DMS114 treated with DMSO at 0.1 percent for 48 hours (cell line): ENCODE data around the gene RCAN3.
"Not testable (repeated sequence)": the region's sequence is repeated elsewhere in the genome, so short reads cannot be mapped to it uniquely, and the experiment has no call there.

Source experiments
- DNase-seq: peaks from one replicate; lab custom pipeline; 2025; ENCODE audit not compliant: unreplicated experiment; lab: John Stamatoyannopoulos, UW

The RCAN3 gene

GRCh38 chr1:24548070-24548469, 45.4 kb downstream of the RCAN3 start:
- no peak for DNase-seq

DNA sequence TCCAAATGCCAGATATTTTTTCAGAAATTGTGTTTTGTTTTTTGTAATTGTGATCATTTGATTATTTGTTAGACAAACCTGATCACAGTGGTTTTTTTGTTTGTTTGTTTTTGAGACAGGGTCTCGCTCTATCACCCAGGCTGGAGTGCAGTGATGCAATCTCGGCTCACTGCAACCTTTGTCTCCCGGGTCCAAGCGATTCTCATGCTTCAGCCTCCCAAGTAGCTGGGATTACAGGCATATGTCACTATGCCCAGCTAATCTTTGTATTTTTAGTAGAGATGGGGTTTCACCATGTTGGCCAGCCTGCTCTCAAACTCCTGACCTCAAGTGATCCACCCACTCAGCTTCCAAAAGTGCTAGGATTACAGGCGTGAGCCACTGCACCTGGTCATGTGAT, 46.6 kb downstream of the RCAN3 start:
- DNase-seq, result not testable (repeated sequence)

DNA sequence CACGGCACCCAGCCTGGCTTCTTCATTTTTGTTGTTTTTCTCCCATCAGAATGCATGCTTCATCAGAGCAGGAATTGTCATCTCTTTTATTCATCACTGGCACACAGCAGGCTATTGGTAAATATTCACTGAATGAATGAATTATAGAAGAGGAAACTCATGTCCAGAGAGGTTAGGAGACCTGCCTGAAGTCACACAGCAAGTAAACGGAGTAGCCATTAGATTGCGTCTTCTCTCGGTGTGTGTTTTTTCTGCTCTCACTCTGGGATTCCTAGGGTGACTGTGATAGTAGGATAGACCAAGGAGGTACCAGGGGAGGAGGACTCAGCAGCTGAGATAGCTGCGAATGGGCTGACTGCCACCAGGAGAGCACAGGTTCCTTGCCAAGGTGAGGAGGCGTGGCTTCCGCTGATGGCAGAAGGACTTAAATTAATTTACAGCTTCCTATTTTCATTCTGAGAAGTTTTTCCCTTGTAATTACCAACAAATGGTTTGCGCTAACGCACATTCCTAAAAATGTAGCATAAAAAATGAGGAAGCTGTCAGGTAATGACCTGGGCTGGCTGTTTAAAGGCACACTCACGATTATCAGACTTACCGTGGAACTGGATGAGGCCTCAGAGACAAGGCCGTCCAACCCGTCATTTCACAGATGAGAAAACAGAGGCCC, 48.8 kb downstream of the RCAN3 start:
- no peak for DNase-seq

DNA sequence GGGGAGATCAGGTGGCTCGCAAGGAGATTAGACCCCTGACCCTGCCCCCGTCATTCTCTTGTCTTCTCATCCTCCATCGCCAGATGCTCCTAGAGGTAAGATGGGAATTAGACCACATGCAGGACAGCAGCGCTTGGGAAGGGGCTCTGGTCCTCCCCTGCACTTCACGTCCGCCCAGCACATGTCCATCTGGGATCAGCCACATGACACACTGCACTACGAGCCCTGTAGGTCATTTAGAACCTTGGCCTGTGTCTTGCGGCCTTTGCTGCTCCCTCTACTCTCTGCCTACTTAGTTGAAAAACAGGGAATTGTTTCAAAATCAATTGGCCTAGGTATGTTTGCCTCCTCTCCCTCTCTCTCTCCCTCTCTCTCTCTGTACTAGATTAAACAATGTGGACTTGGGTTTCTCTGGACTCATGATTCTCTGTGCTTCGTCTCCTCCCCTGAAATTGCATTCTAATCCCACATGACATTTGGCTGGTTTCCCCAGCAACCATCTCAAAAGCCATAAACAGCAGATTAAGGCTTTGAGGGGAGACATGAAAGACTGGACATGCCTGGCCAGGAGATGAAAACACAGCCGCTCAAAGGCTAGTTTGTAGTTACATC, 49.4 kb downstream of the RCAN3 start:
- no peak for DNase-seq

GRCh38 chr1:24553931-24554330, 51.3 kb downstream of the RCAN3 start:
- no peak for DNase-seq

- no peak for DNase-seq
Measured at GRCh38 chr1:24554714-24555113, 52.1 kb downstream of the RCAN3 start.

DNA sequence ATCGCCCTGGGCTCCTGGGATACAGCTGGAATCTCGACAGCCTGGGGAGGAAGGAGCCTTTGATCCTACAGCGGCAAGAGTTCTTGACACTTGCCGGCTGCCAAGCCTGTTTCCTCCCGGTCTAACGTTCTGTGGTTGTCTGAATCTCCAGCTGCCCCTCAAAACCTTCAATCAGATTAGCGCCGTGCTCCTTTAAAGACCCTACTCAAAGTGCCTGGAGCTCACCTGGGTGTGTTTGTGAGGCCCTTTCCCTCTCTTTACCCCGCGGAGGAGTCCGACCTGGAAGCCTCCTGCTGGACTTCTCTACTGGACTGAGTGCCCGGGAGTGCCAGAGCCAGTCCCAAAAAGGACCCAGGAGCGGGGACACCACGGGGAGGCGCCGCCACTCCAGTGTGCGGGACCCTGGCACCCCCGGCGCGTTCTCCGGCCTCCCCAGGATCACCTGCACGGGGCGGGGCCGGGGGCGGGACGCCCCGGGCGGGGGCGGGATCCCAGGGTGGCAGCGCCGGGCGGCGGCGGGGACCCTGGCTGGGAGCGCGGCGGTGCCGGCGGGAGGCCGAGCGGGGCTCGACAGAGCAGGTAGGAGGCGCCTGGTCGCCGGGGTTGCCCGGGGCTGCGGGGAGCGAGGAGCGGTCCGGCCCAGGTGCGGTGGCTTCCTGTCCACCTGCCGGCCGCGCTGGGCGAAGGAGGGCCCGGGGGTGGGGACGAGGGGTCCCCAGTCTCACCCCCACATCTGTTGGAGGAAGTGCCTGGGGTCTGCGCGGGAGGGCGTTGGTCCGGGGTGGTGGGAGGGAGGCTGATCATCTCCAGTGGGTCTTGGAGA, 53.2 kb downstream of the RCAN3 start, which contains the start of gene NCMAP:
NCMAP (plus strand) TSS at position 497 of the 823 bp plus-strand sequence. CDS start 39,344 bp downstream, outside the sequence.
- DNase-seq, result no peak

- DNase-seq, result no peak
Measured at GRCh38 chr1:24556414-24556795, 53.8 kb downstream of the RCAN3 start.

GRCh38 chr1:24557220-24557619, 54.6 kb downstream of the RCAN3 start:
- DNase-seq, result no peak

- no peak for DNase-seq
Measured at GRCh38 chr1:24557711-24558131, 55.1 kb downstream of the RCAN3 start.

DNA sequence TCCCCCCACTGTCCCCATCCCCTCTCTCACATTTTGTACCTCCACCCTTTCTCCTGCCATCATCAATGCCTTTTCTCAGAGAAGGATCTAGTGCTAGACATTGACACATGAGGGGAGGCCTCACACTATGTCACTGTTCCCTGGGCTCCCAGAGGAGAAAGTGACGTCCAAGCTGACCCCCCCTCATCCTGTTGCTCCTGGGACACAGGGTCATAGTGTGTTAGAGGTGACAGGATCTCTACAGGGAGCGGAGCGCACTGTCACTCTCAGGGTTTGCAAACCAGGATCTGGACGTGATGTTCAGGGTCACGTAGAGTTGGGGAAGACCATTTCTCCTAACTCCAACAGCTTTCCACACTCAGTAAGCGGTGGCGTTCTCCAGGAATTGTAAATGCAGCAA, 55.8 kb downstream of the RCAN3 start:
- DNase-seq, result no peak

GRCh38 chr1:24558902-24559791, 56.5 kb downstream of the RCAN3 start:
- no peak for DNase-seq

DNA sequence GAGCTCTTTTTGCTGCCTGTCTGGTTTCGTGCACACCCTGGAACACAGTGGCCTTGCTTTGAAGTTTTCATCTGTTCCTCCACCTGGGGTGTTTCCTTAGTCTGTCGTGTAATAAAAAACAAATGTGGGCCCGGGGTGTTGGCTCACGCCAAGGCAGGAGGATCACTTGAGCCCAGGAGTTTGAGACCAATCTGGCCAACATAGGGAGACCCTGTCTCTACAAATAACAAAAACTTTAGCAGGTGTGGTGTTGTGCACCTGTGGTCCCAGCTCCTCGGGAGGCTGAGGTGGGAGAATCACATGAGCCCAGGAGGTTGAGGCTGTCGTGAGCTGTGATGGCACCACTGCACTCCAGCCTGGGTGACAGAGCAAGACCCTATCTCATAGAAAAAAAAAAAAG, 57.7 kb downstream of the RCAN3 start:
- no peak for DNase-seq

GRCh38 chr1:24562625-24563024, 60.0 kb downstream of the RCAN3 start:
- DNase-seq, result no peak

GRCh38 chr1:24564695-24565094, 62.1 kb downstream of the RCAN3 start:
- DNase-seq, result no peak

- DNase-seq, result no peak
Measured at GRCh38 chr1:24566236-24566867, 63.7 kb downstream of the RCAN3 start.

DNA sequence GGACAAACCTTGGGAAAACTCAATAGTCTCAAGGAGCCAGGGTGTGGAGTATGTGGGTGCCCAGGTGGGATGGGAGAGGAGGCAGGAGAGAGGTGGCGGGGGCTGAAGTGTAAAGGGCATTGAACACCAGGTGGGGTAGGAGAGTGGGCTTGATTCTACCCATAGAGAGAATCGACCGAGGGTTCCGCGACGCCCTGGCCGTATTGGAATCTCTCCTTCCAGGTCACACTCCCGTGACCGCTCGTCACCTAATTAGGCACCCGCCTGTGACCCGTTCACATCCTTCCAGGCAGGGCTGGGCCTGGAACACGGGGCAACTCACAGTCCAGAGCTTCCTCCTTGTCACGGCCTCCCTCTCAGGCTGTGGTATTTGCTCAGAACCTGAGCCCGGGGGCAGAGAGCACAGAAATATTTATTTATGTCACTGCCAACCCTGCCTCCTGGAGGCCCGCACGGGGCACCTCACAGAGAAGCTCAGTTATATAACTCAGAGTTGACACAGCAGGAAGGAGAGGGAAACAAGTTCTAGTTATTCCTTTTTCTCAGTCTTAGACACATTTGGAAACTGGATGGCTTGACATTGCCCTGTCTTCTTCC, 65.3 kb downstream of the RCAN3 start:
- DNase-seq, result no peak

DNA sequence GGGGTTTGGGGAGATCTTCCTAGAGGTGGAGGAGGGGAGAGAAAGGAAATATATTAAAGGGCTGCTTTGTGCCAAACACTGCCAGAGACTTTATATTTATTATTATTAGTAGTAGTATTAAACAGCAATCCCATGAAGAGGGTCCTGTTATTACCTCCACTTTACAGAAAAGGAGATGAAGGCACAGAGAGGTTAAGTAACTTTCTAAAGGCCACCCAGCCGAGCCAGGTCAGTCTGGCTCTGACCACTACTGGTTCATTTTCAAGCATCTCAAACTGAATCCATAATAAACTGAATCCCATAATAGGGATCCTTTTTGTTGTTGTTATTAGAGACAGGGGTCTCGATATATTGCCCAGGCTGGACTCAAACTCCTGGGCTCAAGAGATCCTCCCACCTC, 65.8 kb downstream of the RCAN3 start:
- DNase-seq, result no peak

GRCh38 chr1:24570265-24571125, 67.9 kb downstream of the RCAN3 start:
- no peak for DNase-seq
